HG03135 (cell line): ENCODE results near the gene SLC39A7.

Experiments
- ATAC-seq: cut with Tn5 transposase; IDR thresholded peaks from one replicate; pipeline ENCODE4 v1.9.1; 2021; ENCODE audit warnings: mild to moderate bottlenecking, moderate library complexity; ENCODE audit not compliant: unreplicated experiment

The SLC39A7 gene

DNA sequence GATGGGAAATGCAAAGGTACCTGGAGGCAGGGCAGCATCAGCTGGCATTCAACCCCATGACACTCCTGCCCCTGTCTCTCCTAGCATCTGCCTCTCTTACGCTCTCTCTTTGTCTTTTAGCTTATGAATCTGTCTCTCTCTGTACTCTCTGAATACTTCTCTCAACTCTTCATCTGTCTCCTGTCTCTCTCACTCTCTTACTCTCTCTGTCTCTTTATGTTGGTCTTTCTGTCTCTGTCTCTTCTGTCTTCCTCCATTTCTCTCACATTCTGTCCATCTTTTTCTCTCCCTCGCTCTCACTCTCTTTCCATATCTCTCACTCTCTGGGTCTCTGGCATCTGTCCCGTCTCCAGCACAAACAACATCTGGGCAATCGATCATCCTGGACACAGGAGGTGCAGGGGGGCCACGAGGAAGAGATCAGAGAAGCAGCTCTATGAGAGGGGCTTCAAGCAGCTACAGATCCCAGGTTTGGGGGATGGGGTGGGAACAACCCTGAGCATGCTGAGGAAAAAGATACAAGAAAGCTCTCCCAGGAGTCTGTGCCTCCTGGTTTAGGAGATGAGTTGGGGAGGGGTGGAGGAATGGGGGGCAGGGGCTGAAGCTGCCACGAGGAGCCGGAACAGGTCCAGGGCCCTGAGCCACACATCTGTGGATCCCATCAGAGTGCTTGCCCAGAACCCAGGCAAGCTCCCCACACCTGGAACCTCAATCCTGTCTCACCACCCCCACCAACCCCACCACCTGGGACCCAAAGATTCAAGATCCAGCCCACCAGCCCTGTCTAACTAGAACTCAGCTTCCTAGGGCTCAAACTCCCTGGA is 10.8 kb upstream of the SLC39A7 start:
- ATAC-seq: no peak

GRCh38 chr6:33190504-33191107 is 10.1 kb upstream of the SLC39A7 start:
- ATAC-seq: no peak

- no peak for ATAC-seq
Measured at GRCh38 chr6:33191383-33192104, 9.1 kb upstream of the SLC39A7 start.

GRCh38 chr6:33192105-33192646 is 8.5 kb upstream of the SLC39A7 start, which contains the start of gene COL11A2:
TSS of gene COL11A2 (minus strand) at chr6:33192467. CDS start at chr6:33192240, 227 bp downstream.
- no peak for ATAC-seq

GRCh38 chr6:33192671-33193602 is 7.7 kb upstream of the SLC39A7 start:
- no peak for ATAC-seq

DNA sequence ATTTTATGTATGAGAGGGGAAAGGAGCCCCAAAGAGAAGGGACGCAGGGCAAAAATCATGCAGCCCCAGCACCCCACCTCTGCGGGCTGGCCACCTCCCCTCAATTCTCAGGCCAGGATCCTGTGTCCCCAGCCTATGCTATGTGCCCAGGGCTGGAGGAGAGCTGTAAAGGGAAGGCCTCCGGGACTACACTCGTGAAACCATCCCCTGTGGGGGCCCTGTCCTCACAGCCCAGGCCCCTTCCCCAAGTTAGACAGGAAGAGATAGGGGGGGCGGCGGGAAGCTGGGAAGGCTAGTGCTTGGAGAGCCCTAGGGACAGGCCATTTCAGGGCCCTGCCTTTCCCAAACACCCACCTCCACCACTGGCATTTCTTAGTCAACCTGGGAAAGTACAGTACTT is 7.0 kb upstream of the SLC39A7 start:
- no peak for ATAC-seq

GRCh38 chr6:33194431-33194979 is 6.2 kb upstream of the SLC39A7 start:
- ATAC-seq: no peak

GRCh38 chr6:33195304-33196165 is 5.1 kb upstream of the SLC39A7 start:
- ATAC-seq: no peak

DNA sequence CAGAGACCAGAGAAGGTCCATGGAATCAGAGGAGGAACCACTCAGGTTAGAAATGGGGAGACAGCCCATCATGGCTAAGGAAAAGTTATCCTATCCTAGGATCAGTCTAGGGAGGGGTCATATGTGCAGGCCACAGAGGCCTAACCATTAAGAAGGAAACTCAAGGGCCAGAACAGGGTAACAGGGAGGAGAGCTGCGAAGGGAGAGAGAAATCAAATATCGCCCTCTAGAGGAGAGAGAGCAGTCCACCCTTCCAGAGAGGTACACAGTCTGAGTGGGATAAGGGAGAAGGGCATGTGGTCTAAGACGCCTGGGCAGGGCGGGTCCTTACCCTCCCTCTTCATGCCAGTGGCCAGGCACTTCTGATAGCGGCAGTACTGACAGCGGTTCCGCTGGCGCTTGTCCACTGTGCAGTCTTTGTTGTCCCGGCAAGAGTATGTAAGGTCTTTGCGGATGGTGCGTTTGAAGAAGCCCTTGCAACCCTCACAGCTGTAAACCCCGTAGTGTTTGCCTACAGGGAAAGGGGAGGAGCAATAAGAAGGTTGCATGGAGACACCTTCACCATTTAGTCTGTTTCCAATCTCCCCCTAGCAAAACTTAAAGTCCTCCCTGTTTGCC is 3.1 kb upstream of the SLC39A7 start:
- no peak for ATAC-seq

DNA sequence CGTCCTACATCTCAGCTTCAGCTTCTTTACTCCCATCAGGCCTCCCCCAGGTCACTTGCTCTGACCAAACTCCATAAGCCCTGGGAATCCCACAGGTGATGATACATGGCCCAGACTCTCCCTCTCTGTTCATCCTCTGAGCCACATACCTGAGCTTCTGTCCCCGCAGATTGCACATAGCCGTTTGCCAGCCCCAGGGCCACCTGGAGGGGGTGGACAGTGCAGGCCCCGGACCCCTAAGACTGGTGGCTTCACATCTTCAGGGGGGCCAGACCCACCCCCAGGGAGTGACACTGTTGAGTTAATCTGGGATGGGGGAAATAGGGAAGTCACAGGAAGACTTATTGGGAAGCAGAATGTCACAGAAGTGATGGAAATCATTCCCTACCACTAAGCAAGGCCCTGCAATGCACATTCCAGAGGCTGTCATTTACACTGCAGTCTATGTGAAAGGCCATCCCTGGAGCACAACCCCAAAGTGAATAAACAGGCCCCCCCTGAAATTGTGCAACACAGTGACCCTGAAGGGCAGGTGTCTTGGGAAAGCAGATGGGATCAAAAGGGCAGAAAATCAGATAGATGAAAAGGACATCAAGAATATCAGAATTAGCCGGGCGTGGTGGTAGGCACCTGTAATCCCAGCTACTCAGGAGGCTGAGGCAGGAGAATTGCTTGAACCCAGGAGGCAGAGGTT is 2.4 kb upstream of the SLC39A7 start:
- ATAC-seq: no peak

- no peak for ATAC-seq
Measured at GRCh38 chr6:33198853-33199436, 1.7 kb upstream of the SLC39A7 start.

DNA sequence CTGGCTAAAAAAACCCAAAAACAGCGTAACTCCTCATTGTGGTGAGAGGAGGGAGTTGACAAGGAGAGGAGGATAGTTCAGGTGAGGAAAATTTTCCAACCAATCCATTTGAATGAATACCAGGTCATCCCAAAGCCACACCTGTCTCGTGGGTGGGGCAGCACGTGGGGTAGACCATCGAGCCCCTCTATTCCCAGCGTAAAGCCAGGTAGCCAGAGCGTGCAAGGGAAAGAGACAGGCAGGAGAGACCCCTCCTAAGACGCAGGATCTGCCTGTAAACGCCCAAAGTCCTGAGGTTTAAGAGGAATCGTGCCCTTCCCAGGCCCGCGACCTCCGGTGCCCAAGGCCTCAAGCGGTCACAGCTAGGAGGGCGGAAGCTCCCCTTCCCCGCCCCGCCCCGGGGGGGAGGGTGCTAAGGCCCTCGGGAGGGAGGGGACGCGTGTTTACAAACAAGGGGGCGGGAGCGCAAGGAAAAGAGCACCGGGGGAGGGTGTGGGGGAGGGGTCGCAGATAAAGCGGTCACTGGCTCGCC is 914 bp upstream of the SLC39A7 start:
- ATAC-seq: peak; percentile 22

DNA sequence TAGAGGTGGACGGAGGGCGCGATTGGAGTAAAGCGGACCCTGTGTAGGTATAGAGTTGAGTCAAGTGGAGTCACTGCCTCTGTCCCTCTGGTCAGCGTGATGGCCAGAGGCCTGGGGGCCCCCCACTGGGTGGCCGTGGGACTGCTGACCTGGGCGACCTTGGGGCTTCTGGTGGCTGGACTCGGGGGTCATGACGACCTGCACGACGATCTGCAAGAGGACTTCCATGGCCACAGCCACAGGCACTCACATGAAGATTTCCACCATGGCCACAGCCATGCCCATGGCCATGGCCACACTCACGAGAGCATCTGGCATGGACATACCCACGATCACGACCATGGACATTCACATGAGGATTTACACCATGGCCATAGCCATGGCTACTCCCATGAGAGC is 479 bp downstream of the SLC39A7 start:
- ATAC-seq: peak; percentile 2

DNA sequence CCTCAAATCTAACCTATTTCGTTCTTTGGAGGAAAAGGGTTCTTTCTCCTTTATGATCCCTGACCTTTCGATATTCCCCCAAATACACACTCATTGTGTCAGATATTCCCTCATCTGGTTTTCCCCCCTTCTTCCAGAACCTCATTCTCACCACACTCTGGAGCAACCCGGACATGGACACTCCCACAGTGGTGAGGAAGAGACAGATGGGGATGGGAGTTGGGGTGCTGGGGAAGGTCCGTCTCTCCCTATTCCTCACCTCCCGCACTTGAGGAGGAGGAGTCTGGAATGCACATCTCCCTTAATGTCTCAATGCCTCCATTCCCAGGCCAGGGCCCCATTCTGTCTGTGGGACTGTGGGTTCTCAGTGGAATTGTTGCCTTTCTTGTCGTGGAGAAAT is 1.3 kb downstream of the SLC39A7 start:
- ATAC-seq: no peak

DNA sequence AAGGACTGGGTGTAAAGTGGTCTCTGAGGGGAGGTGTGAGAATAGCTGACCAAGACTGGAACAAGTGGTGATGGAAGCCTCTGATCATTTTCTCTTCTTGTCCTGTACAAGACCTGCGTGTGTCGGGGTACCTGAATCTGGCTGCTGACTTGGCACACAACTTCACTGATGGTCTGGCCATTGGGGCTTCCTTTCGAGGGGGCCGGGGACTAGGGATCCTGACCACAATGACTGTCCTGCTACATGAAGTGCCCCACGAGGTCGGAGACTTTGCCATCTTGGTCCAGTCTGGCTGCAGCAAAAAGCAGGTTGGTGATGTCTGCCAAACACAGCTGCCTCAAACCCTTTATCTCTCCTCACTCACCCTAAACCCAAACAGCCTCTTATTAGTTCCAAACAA is 2.1 kb downstream of the SLC39A7 start:
- ATAC-seq: no peak

DNA sequence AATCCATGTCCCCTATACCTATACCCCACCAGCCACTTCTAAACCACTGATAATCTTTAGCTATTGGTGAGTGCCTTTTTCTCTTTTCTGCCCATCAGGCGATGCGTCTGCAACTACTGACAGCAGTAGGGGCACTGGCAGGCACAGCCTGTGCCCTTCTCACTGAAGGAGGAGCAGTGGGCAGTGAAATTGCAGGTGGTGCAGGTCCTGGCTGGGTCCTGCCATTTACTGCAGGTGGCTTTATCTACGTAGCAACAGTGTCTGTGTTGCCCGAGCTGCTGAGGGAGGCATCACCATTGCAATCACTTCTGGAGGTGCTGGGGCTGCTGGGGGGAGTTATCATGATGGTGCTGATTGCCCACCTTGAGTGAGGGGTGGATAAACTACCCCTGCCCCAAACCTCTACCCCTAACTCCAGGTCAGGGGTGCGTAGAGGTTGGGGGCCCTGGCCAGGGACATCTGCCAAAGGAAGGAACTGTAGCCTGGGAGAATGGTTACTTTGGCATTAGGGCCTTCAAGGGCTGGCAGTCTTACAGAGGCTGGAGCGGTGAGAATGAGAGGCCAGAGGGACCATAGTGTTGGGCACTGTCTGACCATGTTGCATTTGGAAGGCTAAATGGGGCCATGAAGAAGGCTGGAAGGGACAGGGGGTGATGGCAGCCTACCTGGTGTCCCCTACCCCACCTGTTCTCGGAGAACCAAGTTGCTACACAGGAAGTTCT is 2.9 kb downstream of the SLC39A7 start:
- no peak for ATAC-seq

DNA sequence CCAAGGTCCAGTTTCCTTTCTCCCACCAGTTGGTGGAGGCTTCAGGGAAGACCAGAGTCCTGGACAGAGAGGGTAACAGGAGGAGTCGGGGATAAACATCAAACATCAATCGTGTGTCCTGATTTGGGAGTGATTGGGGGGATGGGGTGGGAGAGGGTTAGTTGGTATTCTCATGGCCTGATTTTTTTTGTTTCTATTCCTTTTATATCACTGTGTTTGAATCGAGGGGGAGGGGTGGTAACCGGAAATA is 3.4 kb downstream of the SLC39A7 start:
- ATAC-seq: no peak
